Measurements from ENCODE around the gene SMURF2.

DNA sequence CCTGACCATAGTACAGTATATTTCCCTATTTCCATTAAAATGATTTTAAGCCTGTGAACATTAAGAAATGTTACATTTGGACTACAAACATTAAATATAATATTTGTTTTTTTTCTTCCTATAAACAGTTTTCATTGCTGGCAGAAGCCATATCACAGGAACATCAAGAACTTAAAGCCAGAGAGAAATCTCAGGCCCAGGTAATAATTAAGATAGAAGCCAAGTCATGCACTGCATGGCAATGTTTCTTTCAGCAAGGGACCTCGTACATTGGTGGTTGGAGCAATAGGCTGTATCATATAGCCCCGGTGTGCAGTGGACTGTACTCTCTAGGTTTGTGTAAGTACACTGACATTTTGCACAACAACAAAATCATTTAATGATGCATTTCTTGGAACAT, 125.2 kb downstream of the SMURF2 start:
- TF ChIP-seq JUND (IDR thresholded peaks at IDR 0.05; ENCODE audit: low read depth, low read length) (no peak), TAF1 (IDR thresholded peaks at IDR 0.05; ENCODE audit: borderline replicate concordance, low read depth, low read length) (no peak), PRDM15 (CRISPR knock-in tag; IDR thresholded peaks at IDR 0.05) (no peak), FOXK2 (IDR thresholded peaks at IDR 0.05) (no peak), POLR2AphosphoS5 (IDR thresholded peaks at IDR 0.05; ENCODE audit: low read length) (no peak), SIX5 (IDR thresholded peaks at IDR 0.05; ENCODE audit: low read depth, low read length, severe bottlenecking) (no peak), KAT2A (conservative IDR thresholded peaks at IDR 0.05; ENCODE audit: control insufficient read depth, low read depth, low read length) (no peak), FOXM1 (IDR thresholded peaks at IDR 0.05; ENCODE audit: low read depth, low read length) (no peak), EZH2 (IDR thresholded peaks at IDR 0.05; ENCODE audit: borderline replicate concordance, control insufficient read depth, low read depth, low read length) (no peak), RAD21 (IDR thresholded peaks at IDR 0.05; ENCODE audit: insufficient read depth, low read depth, low read length) (no peak)
- TF ChIP-seq, protein P1, sequence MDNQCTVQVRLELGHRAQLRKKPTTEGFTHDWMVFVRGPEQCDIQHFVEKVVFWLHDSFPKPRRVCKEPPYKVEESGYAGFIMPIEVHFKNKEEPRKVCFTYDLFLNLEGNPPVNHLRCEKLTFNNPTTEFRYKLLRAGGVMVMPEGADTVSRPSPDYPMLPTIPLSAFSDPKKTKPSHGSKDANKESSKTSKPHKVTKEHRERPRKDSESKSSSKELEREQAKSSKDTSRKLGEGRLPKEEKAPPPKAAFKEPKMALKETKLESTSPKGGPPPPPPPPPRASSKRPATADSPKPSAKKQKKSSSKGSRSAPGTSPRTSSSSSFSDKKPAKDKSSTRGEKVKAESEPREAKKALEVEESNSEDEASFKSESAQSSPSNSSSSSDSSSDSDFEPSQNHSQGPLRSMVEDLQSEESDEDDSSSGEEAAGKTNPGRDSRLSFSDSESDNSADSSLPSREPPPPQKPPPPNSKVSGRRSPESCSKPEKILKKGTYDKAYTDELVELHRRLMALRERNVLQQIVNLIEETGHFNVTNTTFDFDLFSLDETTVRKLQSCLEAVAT (IDR thresholded peaks at IDR 0.05), result no peak
- TF ChIP-seq, protein P2, sequence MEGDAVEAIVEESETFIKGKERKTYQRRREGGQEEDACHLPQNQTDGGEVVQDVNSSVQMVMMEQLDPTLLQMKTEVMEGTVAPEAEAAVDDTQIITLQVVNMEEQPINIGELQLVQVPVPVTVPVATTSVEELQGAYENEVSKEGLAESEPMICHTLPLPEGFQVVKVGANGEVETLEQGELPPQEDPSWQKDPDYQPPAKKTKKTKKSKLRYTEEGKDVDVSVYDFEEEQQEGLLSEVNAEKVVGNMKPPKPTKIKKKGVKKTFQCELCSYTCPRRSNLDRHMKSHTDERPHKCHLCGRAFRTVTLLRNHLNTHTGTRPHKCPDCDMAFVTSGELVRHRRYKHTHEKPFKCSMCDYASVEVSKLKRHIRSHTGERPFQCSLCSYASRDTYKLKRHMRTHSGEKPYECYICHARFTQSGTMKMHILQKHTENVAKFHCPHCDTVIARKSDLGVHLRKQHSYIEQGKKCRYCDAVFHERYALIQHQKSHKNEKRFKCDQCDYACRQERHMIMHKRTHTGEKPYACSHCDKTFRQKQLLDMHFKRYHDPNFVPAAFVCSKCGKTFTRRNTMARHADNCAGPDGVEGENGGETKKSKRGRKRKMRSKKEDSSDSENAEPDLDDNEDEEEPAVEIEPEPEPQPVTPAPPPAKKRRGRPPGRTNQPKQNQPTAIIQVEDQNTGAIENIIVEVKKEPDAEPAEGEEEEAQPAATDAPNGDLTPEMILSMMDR (IDR thresholded peaks at IDR 0.05 in 2 of 3, conservative IDR thresholded peaks at IDR 0.05 in 1 of 3; ENCODE audit: control insufficient read depth in 2 of 3, extremely low read depth in 1 of 3, insufficient read depth in 1 of 3, low read depth in 3 of 3, low read length in 3 of 3), result no peak
- TF ChIP-seq, protein P3, sequence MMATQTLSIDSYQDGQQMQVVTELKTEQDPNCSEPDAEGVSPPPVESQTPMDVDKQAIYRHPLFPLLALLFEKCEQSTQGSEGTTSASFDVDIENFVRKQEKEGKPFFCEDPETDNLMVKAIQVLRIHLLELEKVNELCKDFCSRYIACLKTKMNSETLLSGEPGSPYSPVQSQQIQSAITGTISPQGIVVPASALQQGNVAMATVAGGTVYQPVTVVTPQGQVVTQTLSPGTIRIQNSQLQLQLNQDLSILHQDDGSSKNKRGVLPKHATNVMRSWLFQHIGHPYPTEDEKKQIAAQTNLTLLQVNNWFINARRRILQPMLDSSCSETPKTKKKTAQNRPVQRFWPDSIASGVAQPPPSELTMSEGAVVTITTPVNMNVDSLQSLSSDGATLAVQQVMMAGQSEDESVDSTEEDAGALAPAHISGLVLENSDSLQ (IDR thresholded peaks at IDR 0.05), result no peak
